HG02571 (cell line): ENCODE measurements around the gene RBL1.
"Not testable (repeated sequence)": the region's sequence is repeated elsewhere in the genome, so short reads cannot be mapped to it uniquely, and the experiment has no call there.

ENCODE experiments used
- ATAC-seq: cut with Tn5 transposase; IDR thresholded peaks from one replicate; pipeline ENCODE4 v1.9.1; 2021; ENCODE audit warnings: mild to moderate bottlenecking, moderate library complexity; ENCODE audit not compliant: unreplicated experiment

RBL1 gene

DNA sequence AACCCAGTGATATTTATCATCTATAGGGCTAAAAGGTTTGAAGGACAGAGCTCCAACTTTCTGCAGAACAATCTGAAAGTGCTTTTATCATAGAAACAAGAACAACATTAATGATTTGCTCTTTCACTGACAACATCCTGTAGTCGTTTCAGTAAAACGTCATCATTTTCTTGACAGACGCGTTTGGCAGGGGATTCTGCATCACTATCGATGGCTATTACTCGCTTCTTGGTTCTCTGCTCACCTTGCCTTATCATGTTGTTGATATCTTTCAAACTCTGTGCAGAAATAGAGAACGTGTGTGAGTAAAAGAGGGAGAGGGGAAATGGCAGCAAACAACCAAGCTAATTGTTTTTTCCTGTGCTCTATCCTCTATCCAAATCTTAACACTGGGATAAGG lies 97.1 kb downstream of the RBL1 start:
- no peak for ATAC-seq

DNA sequence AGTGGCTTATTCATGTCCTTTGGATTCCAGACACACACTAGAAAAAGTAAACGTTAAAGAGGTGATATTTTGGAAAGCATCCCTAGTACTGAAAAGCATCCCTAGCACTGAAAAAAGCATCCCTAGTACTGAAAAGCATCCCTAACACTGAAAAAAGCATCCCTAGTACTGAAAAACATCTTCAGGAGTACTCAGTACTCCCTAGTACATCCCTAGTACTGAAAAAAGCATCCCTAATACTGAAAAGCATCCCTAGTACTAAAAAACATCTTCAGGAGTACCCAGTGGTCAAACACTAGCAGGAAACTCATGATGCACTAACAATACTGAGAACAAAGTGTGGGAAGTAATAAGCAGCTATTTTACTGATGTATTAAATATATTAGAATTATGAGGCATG lies 98.7 kb downstream of the RBL1 start:
- no peak for ATAC-seq

DNA sequence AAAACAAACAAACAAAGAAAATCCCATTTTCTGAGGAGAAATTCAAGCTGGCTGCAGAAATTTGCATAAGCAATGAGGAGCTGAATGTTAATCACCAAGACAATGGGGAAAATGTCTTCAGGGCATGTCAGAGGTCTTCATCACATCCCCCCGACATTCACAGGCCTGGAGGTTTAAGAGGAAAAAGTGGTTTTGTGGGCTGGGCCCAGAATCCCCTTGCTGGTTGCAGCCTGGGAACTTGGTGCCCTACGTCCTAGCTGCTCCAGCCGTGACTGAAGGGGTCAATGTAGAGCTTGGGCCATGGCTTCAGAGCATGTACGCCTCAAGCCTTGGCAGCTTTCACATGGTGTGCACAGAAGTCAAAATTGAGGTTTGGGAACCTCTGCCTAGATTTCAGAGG lies 101.6 kb downstream of the RBL1 start:
- not testable (repeated sequence) for ATAC-seq

DNA sequence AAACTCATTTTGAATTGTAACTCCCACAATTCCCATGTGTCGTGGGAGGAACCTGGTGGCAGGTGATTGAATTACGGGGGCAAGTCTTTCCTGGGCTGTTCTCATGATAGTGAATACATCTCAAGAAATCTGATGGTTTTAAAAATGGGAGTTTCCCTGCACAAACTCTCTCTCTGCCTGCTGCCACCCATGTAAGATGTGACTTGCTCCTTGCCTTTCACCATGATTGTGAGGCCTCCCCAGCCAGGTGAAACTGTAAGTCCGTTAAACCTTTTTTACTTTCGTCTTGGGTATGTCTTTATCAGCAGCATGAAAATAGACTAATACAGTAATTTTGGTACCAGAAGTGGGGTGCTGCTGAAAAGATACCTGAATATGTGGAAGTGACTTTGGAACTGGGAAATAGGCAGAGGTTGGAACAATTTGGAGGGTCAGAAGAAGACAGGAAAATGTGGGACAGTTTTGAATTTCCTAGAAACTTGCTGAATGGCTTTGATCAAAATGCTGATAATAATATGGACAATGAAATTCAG lies 102.9 kb downstream of the RBL1 start:
- no peak for ATAC-seq

DNA sequence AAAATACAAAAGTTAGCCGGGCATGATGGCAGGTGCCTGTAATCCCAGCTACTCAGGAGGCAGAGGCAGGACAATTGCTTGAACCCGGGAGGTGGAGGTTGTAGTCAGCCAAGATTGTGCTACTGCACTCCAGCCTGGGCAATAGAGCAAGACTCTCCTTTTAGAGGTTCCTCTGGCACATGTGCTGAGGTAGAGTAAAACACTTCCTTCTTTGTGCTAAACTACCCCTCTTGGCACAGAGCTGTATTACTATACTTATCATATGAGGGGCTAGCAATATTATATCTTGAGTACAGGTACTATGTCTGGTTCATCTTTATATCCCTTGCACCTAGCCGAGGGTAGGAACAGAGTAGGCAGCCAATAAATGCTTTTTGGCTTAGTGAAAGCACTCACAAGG lies 104.1 kb downstream of the RBL1 start:
- no peak for ATAC-seq

DNA sequence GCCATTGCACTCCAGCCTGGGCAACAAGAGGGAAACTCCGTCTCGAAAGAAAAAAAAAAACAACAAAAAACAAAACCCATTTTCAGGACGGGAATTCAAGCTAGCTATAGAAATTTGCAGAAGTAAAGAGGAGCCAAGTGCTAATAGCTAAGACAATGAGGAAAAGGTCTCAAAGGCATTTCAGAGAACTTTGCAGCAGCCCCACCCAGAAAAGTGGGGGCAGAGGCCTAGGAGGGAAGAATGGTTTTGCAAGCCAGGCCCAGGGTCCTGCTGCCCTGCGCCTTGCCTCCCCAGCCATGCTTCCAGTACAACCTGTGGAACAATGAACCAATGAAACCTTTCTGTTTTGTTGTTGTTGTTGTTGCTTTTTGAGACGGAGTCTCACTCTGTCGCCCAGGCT lies 106.0 kb downstream of the RBL1 start:
- no peak for ATAC-seq

DNA sequence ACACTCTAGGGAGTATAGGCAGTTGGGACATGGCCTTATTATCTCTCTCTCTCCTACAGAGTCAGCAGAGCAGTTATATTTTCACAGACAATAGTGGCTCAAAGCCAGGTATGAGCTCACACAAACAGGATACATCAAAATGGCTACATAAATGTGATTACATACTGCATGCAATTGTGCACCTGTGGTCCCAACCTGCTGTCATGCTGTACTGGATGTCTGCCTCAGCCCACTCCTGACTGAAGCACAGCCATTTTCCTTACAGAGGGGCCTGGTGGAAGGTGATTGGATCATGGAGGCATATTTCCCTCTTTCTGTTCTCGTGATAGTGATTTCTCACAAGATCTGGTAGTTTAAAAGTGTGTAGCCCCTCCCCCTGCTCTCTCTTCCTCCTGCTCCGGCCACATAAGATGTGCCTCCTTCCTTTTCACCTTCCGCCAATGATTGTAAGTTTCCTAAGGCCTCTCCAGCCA lies 107.3 kb downstream of the RBL1 start:
- no peak for ATAC-seq

DNA sequence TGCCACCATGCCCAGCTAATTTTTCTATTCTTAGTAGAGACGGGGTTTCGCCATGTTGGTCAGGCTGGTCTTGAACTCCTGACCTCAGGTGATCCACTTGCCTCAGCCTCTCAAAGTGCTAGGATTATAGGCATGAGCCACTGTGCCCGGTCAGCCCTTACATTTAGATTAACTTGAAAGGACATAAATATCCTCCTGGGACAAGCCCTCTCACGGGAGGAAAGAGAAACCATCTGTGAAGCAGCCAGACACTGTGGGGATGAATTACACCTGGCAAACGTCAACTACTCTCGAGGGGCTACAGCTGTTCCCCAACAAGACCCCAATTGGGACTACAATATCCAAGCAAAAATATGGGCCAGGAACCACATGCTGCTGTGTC lies 111.5 kb downstream of the RBL1 start:
- no peak for ATAC-seq

DNA sequence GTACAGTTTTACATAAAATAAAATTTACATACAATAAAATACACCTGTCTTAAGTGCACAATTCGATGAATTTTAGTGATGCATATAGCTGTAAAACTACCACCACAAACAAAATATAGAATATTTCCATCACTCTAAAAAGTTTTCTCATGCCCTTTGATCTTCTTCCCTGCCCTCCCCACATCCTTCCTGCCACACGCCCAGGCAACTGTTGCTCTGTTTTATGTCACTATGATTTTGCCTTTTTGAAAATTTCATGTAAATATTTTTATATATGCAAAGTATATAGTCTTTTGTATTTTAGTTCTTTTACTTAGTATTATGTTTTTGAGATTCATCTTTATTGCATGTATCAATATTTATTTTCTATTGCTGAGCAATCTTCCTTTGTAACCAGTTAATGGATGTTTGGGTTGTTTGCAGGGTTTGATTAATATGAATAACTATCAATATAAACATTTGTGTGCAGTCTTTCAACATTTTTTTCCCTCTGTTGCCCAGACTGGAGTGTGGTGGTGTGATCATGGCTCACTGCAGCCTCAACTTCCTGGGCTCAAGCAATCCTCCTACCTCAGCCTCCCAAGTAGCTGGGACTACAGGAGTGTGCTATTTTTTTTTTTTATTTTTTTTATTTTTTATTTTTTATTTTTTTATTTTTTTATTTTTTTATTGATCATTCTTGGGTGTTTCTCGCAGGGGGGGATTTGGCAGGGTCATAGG lies 120.5 kb downstream of the RBL1 start:
- no peak for ATAC-seq

DNA sequence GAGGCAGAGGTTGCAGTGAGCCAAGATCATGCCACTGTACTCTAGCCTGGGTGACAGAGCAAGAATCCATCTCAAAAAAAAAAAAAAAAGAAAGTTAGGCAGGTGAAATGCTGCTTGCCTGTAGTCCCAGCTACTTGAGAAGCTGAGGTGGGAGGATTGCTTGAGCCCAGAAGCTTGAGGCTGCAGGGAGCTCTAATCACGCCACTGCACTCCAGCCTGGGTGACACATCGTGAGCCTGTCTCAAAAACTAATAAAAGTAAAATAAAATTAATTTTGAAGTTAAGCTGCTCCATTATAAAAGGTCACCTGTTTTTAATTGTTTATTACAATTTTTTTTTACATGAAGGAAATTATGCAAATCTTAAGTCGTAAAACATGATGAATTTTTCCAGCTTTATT lies 121.1 kb downstream of the RBL1 start:
- ATAC-seq: no peak

DNA sequence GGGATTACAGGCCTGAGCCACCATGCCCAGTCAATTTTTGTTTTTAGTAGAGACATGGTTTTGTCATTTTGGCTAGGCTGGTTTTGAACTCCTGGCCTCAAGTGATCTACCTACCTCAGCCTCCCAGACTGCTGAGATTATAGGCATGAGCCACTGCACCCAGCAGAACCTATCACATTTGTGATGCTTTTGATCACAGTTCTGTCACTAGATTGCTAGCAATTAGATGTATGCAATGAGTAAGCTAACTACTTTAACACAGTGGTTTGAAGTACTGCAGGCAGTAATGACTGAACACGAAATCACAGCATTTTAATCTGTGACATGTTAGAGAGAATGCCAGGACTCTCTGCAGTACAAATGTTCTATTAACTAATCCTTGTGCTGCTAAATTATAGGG lies 124.7 kb downstream of the RBL1 start:
- no peak for ATAC-seq

DNA sequence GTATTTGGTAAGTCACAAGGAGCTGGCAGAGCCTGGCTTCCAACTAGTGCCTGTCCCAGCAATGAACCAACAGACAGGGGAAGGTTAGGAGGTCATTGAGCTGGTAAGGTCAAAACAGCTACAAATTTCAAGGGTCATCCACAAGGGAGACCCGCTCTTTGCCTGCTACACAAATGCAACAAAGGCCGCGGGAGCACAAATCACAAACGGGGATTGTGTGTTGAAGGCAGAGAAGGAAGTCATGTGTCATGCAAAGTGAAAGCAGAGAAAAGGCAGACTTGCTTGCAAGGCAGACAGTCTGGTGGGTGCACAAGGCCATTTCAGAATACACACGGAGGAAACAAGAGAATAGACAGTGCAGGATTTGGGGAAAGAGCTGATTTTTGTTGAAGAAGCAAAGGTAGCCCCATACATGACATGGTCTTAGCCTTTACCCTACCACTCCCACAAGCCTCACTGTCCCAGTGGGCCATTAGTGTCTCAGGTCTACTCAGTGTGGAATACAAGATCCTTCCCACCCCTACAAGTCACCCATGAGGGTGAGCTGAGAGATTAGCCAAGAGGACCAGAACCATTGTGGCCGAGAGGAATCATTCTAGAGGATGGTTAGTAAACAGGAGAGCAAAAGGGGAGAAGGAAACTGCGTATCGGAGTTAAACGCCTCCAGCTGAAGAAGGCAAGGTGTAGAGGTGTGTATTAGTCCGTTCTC lies 126.2 kb downstream of the RBL1 start:
- ATAC-seq: no peak

DNA sequence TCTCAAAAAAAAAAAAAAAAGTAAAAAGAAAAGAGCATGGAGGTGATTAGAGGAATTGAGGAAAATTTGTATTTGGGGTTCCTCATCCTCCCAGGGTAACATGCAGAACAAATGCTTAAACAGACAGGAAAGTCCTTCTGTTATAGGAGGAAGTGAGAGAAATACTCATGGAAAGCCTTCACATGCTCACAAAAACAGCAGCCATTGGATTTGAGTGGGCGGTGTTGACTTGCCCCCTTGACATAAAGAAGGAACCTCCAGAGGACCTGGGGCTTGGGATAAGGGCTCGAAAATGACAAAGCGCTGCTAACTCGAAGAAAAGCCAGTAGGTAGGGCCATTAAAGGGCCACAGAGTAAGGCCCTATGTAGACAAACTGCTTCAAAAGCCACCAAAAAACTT lies 126.7 kb downstream of the RBL1 start:
- ATAC-seq: no peak

DNA sequence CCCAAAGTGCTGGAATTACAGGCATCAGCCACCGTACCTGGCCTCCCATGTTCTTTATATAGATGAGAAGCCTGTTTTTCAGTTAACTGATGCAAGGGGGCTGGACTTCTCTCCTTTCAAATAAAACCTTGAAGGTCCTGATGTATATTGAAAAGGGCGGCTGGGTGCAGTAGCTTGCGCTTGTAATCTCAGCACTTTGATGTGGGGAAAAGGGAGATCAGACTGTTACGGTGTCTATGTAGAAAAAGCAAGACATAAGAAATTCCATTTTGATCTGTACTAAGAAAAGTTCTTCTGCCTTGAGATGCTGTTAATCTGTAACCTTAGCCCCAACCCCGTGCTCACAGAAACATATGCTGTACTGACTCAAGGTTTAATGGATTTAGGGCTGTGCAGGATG lies 128.2 kb downstream of the RBL1 start:
- no peak for ATAC-seq

DNA sequence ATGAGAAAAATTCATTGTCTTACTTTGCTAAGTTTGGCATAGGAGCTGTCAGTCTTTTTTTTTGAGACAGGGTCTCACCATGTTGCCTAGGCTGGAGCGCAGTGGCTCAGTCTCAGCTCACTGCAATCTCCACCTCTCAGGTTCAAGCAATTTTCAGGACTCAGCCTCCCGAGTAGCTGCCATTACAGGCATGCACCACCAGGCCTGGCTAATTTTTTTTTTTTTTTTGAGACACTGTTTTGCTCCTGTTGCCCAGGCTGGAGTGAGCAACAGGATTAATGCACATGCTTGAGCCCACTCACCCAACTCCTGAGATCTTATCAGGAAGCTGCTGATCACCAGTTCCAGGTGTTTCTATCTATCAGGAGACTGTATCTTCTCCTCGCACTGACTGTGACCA lies 128.8 kb downstream of the RBL1 start:
- ATAC-seq: not testable (repeated sequence)

DNA sequence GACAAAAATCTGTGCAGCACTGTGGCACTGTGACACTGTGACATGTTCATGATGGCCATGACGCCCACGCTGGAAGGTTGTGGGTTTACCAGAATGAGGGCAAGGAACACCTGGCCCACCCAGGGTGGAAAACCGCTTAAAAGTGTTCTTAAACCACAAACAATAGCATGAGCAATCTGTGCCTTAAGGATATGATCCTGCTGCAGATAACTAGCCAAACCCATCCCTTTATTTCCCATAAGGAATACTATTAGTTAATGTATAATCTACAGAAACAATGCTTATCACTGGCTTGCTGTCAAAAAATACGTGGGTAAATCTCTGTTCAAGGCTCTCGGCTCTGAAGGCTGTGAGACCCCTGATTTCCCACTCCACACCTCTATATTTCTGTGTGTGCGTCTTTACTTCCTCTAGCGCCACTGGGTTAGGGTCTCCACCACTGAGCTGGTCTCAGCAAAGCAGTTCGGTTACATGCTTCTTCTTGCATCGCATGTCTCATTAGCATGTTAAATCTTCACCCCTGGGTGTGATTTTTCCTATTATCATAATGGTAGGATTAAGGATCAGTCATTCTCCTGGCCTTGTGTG lies 133.3 kb downstream of the RBL1 start:
- ATAC-seq: not testable (repeated sequence)

DNA sequence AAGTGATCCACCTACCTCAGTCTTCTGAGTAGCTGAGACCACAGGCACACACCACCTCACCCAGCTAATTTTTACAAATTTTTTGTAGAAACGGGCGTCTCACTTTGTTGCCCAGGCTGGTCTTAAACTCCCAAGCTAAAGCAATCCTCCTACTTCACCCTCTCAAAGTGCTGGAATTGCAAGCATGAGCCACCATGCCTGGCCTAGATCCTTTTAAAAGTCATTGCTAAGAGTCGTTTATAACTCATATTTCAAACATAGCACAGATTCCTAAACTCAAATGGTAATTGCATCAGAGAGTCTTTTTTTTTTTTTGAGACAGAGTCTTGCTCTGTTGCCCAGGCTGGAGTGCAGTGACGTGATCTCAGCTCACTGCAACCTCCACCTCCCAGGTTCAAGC lies 136.6 kb downstream of the RBL1 start:
- ATAC-seq: no peak

DNA sequence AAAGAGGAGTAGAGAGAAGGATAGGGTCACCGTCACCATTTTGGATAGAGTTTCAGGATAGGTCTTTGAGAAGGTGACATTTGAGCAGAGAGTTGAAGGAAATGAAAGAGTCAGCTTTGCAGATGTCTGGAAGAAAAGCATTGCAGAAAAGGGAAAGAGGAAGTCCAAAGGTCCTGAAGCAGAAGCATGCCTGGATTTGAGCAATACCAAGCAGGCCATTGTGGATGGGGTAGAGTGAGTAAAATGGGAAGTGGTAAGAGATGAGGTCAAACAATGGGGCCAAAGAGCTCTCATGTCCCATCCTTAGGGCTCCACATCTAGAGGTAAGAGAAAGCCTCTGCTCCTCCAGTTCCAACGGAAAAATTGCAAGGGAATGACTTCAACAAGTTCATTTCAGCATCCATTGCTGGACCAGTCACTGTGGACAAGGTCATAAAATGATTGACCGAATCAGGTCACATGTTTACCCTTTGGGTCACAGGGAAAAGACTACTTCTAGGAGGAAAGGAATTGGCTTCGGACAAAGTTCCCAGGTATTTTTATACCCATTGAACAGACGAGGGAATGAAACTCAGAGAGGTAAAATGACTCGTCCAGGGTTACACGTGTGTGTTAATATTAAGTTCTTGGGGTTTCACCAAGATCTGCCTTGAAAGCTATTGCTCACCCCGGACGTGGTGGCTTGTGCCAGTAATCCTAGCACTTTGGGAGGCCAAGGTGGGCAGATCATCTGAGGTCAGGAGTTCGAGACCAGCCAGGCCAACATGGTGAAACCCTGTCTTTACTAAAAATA lies 137.7 kb downstream of the RBL1 start:
- no peak for ATAC-seq

DNA sequence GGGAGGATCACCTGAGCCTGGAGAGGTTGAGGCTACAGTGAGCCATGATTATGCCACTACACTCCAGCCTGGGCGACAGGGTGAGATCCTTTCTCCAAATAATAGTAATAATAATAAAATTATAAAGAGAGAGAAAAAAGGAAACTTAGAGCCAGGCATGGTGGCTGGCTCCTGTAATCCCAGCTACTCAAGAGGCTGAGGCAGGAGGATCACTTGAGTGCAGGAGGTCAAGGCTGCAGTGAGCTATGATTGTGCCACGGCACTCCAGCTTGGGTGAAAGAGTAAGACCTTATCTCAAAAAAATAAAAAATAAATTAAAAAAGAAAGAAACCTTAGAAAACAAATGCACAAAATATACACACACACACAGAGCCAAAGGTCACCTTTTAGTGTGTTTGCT lies 139.1 kb downstream of the RBL1 start:
- no peak for ATAC-seq

DNA sequence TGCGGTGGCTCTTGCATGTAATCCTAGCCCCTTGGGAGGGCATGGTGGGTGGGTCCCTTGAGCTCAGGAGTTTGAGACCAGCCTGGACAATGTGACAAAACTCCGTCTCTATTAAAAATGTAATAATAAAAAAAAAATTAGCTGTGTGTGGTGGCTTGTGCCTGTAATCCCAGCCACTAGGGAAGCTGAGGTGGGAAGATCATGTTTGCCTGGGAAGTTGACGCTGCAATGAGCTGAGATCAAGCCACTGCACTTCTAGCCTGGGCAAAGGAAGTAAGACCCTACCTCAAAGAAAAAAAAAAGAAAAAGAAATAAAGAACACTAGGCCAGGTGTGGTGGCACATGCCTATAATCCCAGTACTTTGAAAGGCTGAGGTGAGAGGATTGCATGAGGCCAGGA lies 139.8 kb downstream of the RBL1 start:
- no peak for ATAC-seq
